ENCODE results near the gene GARNL3.

DNA sequence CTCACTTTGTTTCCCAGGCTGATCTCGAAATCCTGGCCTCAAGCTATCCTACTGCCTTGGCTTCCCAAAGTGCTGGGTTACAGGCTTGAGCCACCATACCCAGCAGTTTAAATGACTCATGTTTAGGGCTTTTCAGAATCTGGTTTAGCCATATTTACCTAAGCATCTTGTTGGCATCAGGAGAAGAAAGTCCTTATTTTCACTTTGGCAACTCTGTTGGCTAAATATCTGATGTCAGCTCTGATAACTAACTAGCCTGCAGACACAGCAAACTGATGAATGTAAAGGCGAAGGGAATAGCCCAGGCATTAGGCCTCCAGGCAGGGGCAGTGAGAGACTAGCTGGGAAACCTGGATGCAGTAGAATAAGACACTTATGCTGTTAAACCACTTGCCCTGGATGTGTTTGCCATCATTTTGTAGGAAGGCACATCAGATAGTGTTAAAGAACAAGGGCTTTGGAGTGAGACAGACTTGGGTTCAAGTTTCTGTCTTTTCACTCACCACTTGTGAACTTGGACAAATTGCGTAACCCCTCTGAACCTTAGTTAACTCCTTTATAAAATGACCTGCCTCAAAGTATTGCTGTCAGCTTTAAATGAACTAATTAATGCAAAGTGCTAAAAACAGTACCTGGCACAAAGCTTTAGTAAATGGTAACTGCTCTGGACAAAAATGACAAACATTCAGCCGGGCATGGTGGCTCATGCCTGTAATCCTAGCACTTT is 34.7 kb upstream of the GARNL3 start:
- TF ChIP-seq CTCF (IDR thresholded peaks at IDR 0.05) (no peak), POLR2AphosphoS5 (IDR thresholded peaks at IDR 0.05) (no peak), EP300 (IDR thresholded peaks at IDR 0.05) (no peak)
